ENCODE results near the gene TEX19.
"Not testable (repeated sequence)": the region's sequence is repeated elsewhere in the genome, so short reads cannot be mapped to it uniquely, and the experiment has no call there.

DNA sequence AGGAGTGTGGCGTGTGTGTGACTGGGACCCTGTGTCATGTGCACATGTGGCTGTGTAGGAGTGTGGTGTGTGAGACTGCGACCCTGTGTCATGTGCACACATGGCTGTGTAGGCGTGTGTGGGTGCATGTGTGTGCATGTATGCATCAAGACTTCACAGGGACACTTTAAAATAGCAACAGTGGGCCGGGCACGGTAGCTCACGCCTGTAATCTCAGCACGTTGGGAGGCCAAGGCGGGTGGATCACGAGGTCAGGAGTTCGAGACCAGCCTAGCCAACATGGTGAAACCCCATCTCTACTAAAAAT is 22.6 kb downstream of the TEX19 start:
- TF ChIP-seq, protein P1, sequence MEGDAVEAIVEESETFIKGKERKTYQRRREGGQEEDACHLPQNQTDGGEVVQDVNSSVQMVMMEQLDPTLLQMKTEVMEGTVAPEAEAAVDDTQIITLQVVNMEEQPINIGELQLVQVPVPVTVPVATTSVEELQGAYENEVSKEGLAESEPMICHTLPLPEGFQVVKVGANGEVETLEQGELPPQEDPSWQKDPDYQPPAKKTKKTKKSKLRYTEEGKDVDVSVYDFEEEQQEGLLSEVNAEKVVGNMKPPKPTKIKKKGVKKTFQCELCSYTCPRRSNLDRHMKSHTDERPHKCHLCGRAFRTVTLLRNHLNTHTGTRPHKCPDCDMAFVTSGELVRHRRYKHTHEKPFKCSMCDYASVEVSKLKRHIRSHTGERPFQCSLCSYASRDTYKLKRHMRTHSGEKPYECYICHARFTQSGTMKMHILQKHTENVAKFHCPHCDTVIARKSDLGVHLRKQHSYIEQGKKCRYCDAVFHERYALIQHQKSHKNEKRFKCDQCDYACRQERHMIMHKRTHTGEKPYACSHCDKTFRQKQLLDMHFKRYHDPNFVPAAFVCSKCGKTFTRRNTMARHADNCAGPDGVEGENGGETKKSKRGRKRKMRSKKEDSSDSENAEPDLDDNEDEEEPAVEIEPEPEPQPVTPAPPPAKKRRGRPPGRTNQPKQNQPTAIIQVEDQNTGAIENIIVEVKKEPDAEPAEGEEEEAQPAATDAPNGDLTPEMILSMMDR (IDR thresholded peaks at IDR 0.05): not testable (repeated sequence)
- TF ChIP-seq POLR2A (IDR thresholded peaks at IDR 0.05): not testable (repeated sequence)
